HG02870 (cell line): ENCODE results near the gene CAMTA1.

Source experiments
- ATAC-seq: cut with Tn5 transposase; IDR thresholded peaks from one replicate; pipeline ENCODE4 v1.9.1; 2021; ENCODE audit warnings: mild to moderate bottlenecking, moderate library complexity; ENCODE audit not compliant: unreplicated experiment

Gene CAMTA1

GRCh38 chr1:7265771-7266371, 480.6 kb downstream of the CAMTA1 start:
- ATAC-seq = no peak

- ATAC-seq = no peak
Observed at GRCh38 chr1:7266561-7266960, 481.3 kb downstream of the CAMTA1 start.

- no peak for ATAC-seq
Observed at GRCh38 chr1:7267493-7267892, 482.2 kb downstream of the CAMTA1 start.

- ATAC-seq = no peak
Observed at GRCh38 chr1:7268983-7269382, 483.7 kb downstream of the CAMTA1 start.

- ATAC-seq = no peak
Observed at GRCh38 chr1:7269525-7269924, 484.3 kb downstream of the CAMTA1 start.

- ATAC-seq = no peak
Observed at GRCh38 chr1:7274256-7274655, 489.0 kb downstream of the CAMTA1 start.

GRCh38 chr1:7278045-7278444, 492.8 kb downstream of the CAMTA1 start:
- ATAC-seq = no peak

- ATAC-seq = no peak
Observed at GRCh38 chr1:7278827-7279765, 493.8 kb downstream of the CAMTA1 start.

GRCh38 chr1:7279769-7280168, 494.5 kb downstream of the CAMTA1 start:
- ATAC-seq = no peak

GRCh38 chr1:7280347-7280960, 495.2 kb downstream of the CAMTA1 start:
- no peak for ATAC-seq

GRCh38 chr1:7281821-7282220, 496.6 kb downstream of the CAMTA1 start:
- no peak for ATAC-seq

- ATAC-seq = no peak
Observed at GRCh38 chr1:7284839-7285435, 499.7 kb downstream of the CAMTA1 start.

- ATAC-seq = no peak
Observed at GRCh38 chr1:7285856-7286454, 500.7 kb downstream of the CAMTA1 start.

GRCh38 chr1:7287013-7287412, 501.8 kb downstream of the CAMTA1 start:
- ATAC-seq = no peak

- no peak for ATAC-seq
Observed at GRCh38 chr1:7288992-7289391, 503.7 kb downstream of the CAMTA1 start.

GRCh38 chr1:7289694-7290093, 504.4 kb downstream of the CAMTA1 start:
- ATAC-seq = no peak

- no peak for ATAC-seq
Observed at GRCh38 chr1:7290971-7291970, 506.0 kb downstream of the CAMTA1 start.

- no peak for ATAC-seq
Observed at GRCh38 chr1:7292036-7292681, 506.9 kb downstream of the CAMTA1 start.

GRCh38 chr1:7292714-7293419, 507.6 kb downstream of the CAMTA1 start:
- ATAC-seq = no peak
